GM20431 (cell line): ENCODE measurements around the gene DCUN1D1.
"Not testable (repeated sequence)": the region's sequence is repeated elsewhere in the genome, so short reads cannot be mapped to it uniquely, and the experiment has no call there.

Source experiments
- in situ Hi-C: fragments of 300-500 bp; cut with MseI, MboI; formaldehyde crosslinking; loops from one replicate; pipeline ENCODE4 v1.15.0; 2020; ENCODE audit warnings: low sequenced_read_pairs; ENCODE audit not compliant: unreplicated experiment

The DCUN1D1 gene

DNA sequence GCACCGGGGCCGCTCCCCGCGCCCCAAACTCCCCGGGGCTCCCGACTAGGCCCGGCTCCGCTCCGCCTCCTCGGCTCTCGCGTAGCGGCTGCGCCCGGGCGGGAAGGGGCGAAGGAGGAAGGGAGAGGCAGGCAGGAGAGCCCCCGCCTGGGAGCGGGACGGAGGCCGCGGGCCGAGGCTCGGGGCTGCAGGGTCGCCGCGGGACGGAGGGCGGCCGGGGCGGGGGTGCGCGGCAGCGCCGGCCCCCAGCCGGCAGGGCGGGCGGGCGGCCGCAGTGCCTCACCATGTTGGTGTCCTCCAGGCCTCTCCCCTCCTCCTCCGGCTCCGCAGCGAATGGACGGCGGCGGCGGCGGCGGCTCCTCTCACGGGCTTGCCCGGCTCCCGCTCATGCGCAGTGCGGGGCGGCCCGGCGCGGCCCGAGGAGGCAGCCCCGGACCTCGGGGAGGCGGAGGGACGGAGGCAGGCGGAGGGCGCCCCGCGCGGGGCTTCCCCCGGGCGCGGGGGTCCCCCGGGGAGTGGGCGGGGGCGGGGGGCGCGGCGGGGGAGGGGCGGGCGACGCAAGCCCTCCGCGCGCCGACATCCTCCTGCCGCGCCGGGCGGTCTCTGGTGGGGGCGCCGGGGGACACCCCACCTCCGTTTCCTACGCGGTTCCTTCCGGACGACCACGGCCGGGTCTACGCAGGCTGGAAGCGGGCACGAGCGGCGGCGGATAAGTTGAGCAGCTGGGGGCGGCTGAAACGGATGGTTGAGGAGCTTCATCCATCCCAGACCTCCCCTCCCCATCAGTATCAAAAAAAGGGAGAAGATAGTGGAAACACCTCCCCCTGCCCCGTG, at the start of gene DCUN1D1:
DCUN1D1 (minus strand) TSS at position 335 of the 834 bp plus-strand sequence; CDS start at position 286, 49 bp downstream.
- in situ Hi-C loops: no loop called here

- in situ Hi-C loops: no loop called here
These were observed 48.1 kb upstream of the DCUN1D1 start for GRCh38 chr3:183028416-183028815.

- in situ Hi-C loops: no loop called here
These were observed 46.9 kb upstream of the DCUN1D1 start for GRCh38 chr3:183027276-183027675.

GRCh38 chr3:183022936-183023516, 42.7 kb upstream of the DCUN1D1 start:
- in situ Hi-C loops: no loop called here

GRCh38 chr3:183018421-183019192, 38.3 kb upstream of the DCUN1D1 start:
- in situ Hi-C loops: no loop called here

GRCh38 chr3:183015185-183015584, 34.8 kb upstream of the DCUN1D1 start:
- in situ Hi-C loops: no loop called here

- in situ Hi-C loops: no loop called here
These were observed 33.5 kb upstream of the DCUN1D1 start for GRCh38 chr3:183013856-183014255.

GRCh38 chr3:183013074-183013473, 32.7 kb upstream of the DCUN1D1 start:
- in situ Hi-C loops: no loop called here

- in situ Hi-C loops: no loop called here
These were observed 28.5 kb upstream of the DCUN1D1 start for GRCh38 chr3:183008800-183009199.

- in situ Hi-C loops: no loop called here
These were observed 28.0 kb upstream of the DCUN1D1 start for GRCh38 chr3:183008303-183008702.

- in situ Hi-C loops: no loop called here
These were observed 26.2 kb upstream of the DCUN1D1 start for GRCh38 chr3:183006396-183007002.

DNA sequence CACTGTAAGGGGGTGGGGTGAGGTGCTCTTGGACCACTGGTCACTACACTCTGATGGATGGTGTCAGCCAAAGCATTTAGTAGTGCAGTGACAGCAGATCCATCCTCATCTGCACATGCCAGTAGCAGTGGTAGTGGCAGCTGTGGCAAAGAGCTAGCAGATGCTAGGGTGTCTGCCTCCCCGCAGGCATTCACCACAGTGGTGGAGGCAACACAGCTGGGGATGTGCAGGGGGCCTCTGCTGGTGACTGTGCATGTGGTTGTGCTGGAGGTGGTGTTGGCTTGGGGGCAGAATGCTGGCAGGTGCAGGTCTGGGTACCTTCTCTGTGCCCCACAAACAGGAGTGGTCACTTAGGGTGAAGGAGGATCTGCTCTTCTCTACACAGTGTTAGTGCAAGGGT, 19.4 kb upstream of the DCUN1D1 start:
- in situ Hi-C loops: no loop called here

GRCh38 chr3:182993486-182994201, 13.3 kb upstream of the DCUN1D1 start:
- in situ Hi-C loops: not testable (repeated sequence)

DNA sequence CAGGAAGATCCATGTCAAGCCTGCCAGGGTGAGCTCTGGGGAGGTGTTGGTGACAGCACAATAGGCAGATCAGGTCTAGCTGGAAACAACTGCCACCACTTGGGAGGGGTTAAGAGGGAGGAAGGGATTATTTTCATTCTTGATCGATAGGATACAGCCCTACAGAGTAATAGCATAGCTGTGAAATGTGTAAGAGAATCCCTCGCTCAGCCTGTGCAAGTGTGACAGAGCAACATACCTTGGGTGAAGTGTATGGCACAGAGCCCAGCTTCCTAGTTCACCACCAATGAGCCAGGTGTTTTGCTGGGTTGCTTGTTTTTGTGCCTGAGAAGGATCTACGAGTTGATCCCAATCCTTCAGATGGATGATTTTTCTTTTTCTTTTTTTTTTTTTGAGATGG, 9.2 kb upstream of the DCUN1D1 start:
- in situ Hi-C loops: no loop called here

GRCh38 chr3:182986021-182986420, 5.7 kb upstream of the DCUN1D1 start:
- in situ Hi-C loops: no loop called here

GRCh38 chr3:182983876-182984275, 3.5 kb upstream of the DCUN1D1 start:
- in situ Hi-C loops: no loop called here

DNA sequence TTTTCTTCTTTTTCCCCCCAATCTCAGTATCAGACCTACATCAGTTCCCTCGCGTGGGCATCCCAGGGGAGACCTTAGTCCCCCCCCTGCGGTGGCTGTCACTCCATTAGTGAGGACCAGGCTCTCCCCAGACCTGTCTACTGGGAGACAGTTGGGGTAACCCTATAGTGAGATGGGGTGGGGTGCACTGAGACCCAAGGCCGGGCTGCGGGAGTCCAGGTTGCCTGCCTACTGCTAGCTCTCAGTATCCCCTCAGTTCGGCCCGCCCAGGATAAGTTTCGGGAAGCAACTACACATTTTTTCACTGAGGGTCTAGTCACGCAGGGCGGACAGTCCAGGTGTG, 671 bp upstream of the DCUN1D1 start:
- in situ Hi-C loops: no loop called here

DNA sequence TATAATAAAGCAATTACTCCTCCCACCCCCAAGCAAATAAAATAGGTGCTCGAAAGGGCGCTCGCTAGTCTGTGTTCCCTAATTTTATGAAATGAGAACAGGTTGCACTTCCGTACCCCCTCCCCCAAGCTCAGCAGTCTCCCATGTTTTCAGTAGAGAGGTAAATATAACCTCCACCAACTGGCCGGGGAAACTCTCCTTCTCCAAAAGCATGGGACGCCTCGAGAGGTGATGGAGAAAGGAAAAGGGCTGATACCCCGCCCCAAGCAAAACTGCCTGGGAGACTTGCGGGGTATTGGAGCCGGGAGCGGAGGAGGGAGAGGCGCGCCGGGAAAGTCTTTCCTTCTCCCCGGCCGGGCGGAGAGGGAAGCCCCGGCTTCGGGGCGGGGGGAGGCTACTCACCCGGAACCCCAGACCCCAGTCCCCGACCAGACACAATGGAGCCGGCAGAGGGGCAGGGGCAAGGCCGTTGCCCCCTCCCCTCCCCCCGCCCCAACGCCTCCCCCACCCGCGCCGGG, 605 bp downstream of the DCUN1D1 start:
- in situ Hi-C loops: no loop called here

GRCh38 chr3:182979103-182979673, 1.1 kb downstream of the DCUN1D1 start:
- in situ Hi-C loops: no loop called here
